LNCAP (cell line): ENCODE measurements around the gene PLA2G2A.

Experiments used
- TF ChIP-seq, protein P1 (sequence below): fragments of 450-650 bp; IDR thresholded peaks from 2 replicates; pipeline ENCODE4 v1.5.1; 2017; ENCODE audit warnings: mild to moderate bottlenecking

Gene PLA2G2A

GRCh38 chr1:19936061-19936750 is 43.2 kb downstream of the PLA2G2A start:
- TF ChIP-seq, protein P1, sequence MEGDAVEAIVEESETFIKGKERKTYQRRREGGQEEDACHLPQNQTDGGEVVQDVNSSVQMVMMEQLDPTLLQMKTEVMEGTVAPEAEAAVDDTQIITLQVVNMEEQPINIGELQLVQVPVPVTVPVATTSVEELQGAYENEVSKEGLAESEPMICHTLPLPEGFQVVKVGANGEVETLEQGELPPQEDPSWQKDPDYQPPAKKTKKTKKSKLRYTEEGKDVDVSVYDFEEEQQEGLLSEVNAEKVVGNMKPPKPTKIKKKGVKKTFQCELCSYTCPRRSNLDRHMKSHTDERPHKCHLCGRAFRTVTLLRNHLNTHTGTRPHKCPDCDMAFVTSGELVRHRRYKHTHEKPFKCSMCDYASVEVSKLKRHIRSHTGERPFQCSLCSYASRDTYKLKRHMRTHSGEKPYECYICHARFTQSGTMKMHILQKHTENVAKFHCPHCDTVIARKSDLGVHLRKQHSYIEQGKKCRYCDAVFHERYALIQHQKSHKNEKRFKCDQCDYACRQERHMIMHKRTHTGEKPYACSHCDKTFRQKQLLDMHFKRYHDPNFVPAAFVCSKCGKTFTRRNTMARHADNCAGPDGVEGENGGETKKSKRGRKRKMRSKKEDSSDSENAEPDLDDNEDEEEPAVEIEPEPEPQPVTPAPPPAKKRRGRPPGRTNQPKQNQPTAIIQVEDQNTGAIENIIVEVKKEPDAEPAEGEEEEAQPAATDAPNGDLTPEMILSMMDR, result no peak

DNA sequence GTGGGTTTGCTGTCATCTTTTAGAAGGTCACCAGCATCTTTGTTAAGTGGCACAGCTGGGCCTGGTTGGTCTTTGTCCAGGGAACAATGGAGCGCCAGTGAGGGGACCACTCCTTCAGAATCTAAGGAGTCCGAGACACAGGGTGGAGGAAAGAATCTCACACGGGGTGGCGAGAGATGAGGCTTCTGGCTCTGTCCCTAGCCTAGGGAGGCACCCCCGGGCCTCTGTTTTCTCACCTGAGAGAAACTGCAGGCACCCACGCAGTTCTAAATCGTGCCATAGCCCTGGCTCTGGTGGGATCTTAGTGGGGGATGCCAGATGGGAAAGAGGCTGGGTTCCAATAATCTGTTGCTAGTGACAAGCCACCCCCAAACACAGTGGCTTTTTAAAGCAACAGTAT is 45.1 kb downstream of the PLA2G2A start:
- TF ChIP-seq, protein P1, result no peak

- TF ChIP-seq, protein P1, result no peak
Observed at GRCh38 chr1:19932866-19933265, 46.6 kb downstream of the PLA2G2A start.

GRCh38 chr1:19926296-19927129 is 52.9 kb downstream of the PLA2G2A start:
- TF ChIP-seq, protein P1, result no peak
